Measurements from ENCODE around the gene STIM2.
A peak's percentile ranks its signal among the peaks of the same experiment; 100 is the strongest.

STIM2 gene

GRCh38 chr4:26830701-26831100, 29.9 kb upstream of the STIM2 start:
- Histone ChIP-seq H3K4me3 (no peak overlapping the region), H3K27ac (no peak overlapping the region)

- Histone ChIP-seq H3K4me3 (no peak overlapping the region), H3K27ac (no peak overlapping the region)
Measured at GRCh38 chr4:26836539-26836938, 24.1 kb upstream of the STIM2 start.

- Histone ChIP-seq H3K4me3 (no peak overlapping the region), H3K27ac (no peak overlapping the region)
Measured at GRCh38 chr4:26837993-26838842, 22.4 kb upstream of the STIM2 start.

- H3K4me3 ChIP-seq: no peak overlapping the region
- H3K27ac ChIP-seq: no peak overlapping the region
Measured at GRCh38 chr4:26839016-26839415, 21.6 kb upstream of the STIM2 start.

GRCh38 chr4:26839534-26839951, 21.1 kb upstream of the STIM2 start:
- Histone ChIP-seq H3K4me3 (no peak overlapping the region), H3K27ac (no peak overlapping the region)

- Histone ChIP-seq H3K27ac (no peak overlapping the region), H3K4me3 (no peak overlapping the region)
Measured at GRCh38 chr4:26840786-26841185, 19.9 kb upstream of the STIM2 start.

GRCh38 chr4:26842911-26843310, 17.7 kb upstream of the STIM2 start:
- Histone ChIP-seq H3K4me3 (no peak overlapping the region), H3K27ac (no peak overlapping the region)

GRCh38 chr4:26850528-26850927, 10.1 kb upstream of the STIM2 start:
- no peak overlapping the region for H3K27ac ChIP-seq
- H3K4me3 ChIP-seq: no peak overlapping the region

GRCh38 chr4:26851129-26851528, 9.5 kb upstream of the STIM2 start:
- Histone ChIP-seq H3K4me3 (no peak overlapping the region), H3K27ac (no peak overlapping the region)

GRCh38 chr4:26854701-26855100, 5.9 kb upstream of the STIM2 start:
- no peak overlapping the region for H3K27ac ChIP-seq

GRCh38 chr4:26856906-26857277, 3.7 kb upstream of the STIM2 start:
- Histone ChIP-seq H3K4me3 (peak overlapping the region; percentile 39 to 92 (median 55)), H3K27ac (peak overlapping the region in 20 of 21 experiments; percentile 69 to 99 (median 90))

More at GRCh38 chr4:26854701-26855100, 5.9 kb upstream of the STIM2 start:
- no peak overlapping the region for H3K4me3 ChIP-seq

- Histone ChIP-seq H3K27ac (peak overlapping the region; percentile 49 to 99 (median 89)), H3K4me3 (peak overlapping the region; percentile 39 to 92 (median 55))
Measured at GRCh38 chr4:26857278-26858034, 3.2 kb upstream of the STIM2 start.

- H3K4me3 ChIP-seq: peak overlapping the region; percentile 39 to 92 (median 55)
Measured at GRCh38 chr4:26858035-26858918, 2.4 kb upstream of the STIM2 start.

GRCh38 chr4:26858947-26859401, 1.7 kb upstream of the STIM2 start:
- peak overlapping the region in 16 of 21 experiments; percentile 14 to 99 (median 90) for H3K27ac ChIP-seq
- peak overlapping the region in 5 of 7 experiments; percentile 39 to 92 (median 49) for H3K4me3 ChIP-seq

More at GRCh38 chr4:26858035-26858918, 2.4 kb upstream of the STIM2 start:
- peak overlapping the region; percentile 49 to 99 (median 90) for H3K27ac ChIP-seq

- Histone ChIP-seq H3K4me3 (peak overlapping the region; percentile 70 to 98 (median 92)), H3K27ac (peak overlapping the region in 19 of 21 experiments; percentile 86 to 99 (median 94))
Measured at GRCh38 chr4:26859762-26860156, 882 bp upstream of the STIM2 start.

GRCh38 chr4:26860922-26861433, 337 bp downstream of the STIM2 start:
- H3K4me3 ChIP-seq: peak overlapping the region; percentile 70 to 98 (median 92)
- H3K27ac ChIP-seq: peak overlapping the region; percentile 86 to 99 (median 94)

GRCh38 chr4:26861434-26862186, 969 bp downstream of the STIM2 start:
- H3K27ac ChIP-seq: peak overlapping the region; percentile 86 to 99 (median 94)
- H3K4me3 ChIP-seq: peak overlapping the region; percentile 70 to 98 (median 92)

- Histone ChIP-seq H3K4me3 (peak overlapping the region; percentile 70 to 98 (median 92)), H3K27ac (peak overlapping the region in 13 of 21 experiments; percentile 10 to 99 (median 94))
Measured at GRCh38 chr4:26862381-26862915, 1.8 kb downstream of the STIM2 start.

Data from skin epidermis (tissue), 12 donors.